Hepatocyte (in vitro differentiated cells): ENCODE measurements around the gene MYH7B. TPM values are rescaled to one million over a fixed set of nuclear protein-coding genes. Genes with fewer than 3 reads are reported as not detected.

ENCODE experiments used
- DNase-seq: peaks from one replicate; pipeline ENCODE4 v3.0.0-alpha.2; 2016; ENCODE audit warnings: low spot score
- H2AFZ ChIP-seq: fragments of 200-600 bp; sonication (generic); 2 replicates; pipeline ENCODE4 v1.6.0; 2016; ENCODE audit warnings: antibody characterized with exemption, mild to moderate bottlenecking
- H3K27ac ChIP-seq: fragments of 200-600 bp; sonication (generic); 2 replicates; pipeline ENCODE4 v1.5.1; 2016; ENCODE audit warnings: mild to moderate bottlenecking
- H3K27me3 ChIP-seq: fragments of 200-600 bp; sonication (generic); 2 replicates; pipeline ENCODE4 v1.6.1; 2016
- H3K36me3 ChIP-seq: fragments of 200-600 bp; sonication (generic); replicated peaks from 2 replicates; pipeline ENCODE4 v1.5.1; 2016; ENCODE audit warnings: low read depth; ENCODE audit not compliant: insufficient read depth
- H3K4me1 ChIP-seq: fragments of 200-600 bp; sonication (generic); 2 replicates; pipeline ENCODE4 v1.5.1; 2016; ENCODE audit warnings: mild to moderate bottlenecking, moderate library complexity; ENCODE audit not compliant: insufficient read depth
- H3K4me2 ChIP-seq: fragments of 200-600 bp; sonication (generic); 2 replicates; pipeline ENCODE4 v1.6.0; 2016
- H3K4me3 ChIP-seq: fragments of 200-600 bp; sonication (generic); 2 replicates; pipeline ENCODE4 v1.5.1; 2016; ENCODE audit warnings: mild to moderate bottlenecking
- H3K79me2 ChIP-seq: fragments of 200-600 bp; sonication (generic); 2 replicates; pipeline ENCODE4 v1.6.0; 2017; ENCODE audit warnings: mild to moderate bottlenecking
- H3K9me2 ChIP-seq: fragments of 200-600 bp; sonication (generic); replicated peaks from 2 replicates; pipeline ENCODE4 v1.6.0; 2017; ENCODE audit warnings: mild to moderate bottlenecking; ENCODE audit not compliant: insufficient read depth
- H3K9me3 ChIP-seq: fragments of 200-600 bp; sonication (generic); 2 replicates; pipeline ENCODE4 v1.5.1; 2016; ENCODE audit warnings: low read depth, mild to moderate bottlenecking
- H4K20me1 ChIP-seq: fragments of 200-600 bp; sonication (generic); 2 replicates; pipeline ENCODE4 v1.6.0; 2016; ENCODE audit warnings: mild to moderate bottlenecking; ENCODE audit not compliant: insufficient read depth, poor library complexity, severe bottlenecking
- EZH2 ChIP-seq: fragments of 200-600 bp; sonication (generic); IDR thresholded peaks from 2 replicates; pipeline ENCODE4 v1.6.1; 2016; ENCODE audit warnings: antibody characterized with exemption, mild to moderate bottlenecking, borderline replicate concordance
- EZH2phosphoT487 ChIP-seq: fragments of 200-600 bp; sonication (generic); IDR thresholded peaks from one replicate; pipeline ENCODE4 v1.6.1; 2018; ENCODE audit warnings: antibody characterized with exemption, mild to moderate bottlenecking, low read depth, moderate library complexity; ENCODE audit not compliant: unreplicated experiment, severe bottlenecking
- WGBS: methylation state at CpG from one replicate; pipeline ENCODE4 v1.1.6; 2016; ENCODE audit warnings: low lambda C conversion rate; ENCODE audit errors: missing lambda C conversion rate; 5-methylcytosine and 5-hydroxymethylcytosine counted together
- polyA plus RNA-seq: library from polyadenylated mRNA; unstranded; fragments of >200 nt; fragmentation: Nextera tagmentation; extraction: Ambion mirVana; gene quantifications from 2 replicates; pipeline ENCODE4 v1.2.1, GENCODE V29; 2016
- total RNA-seq: library from RNA; depleted of rRNA; stranded (reverse); fragments of >200 nt; gene quantifications from 2 replicates; pipeline ENCODE4 v1.2.3, GENCODE V29; 2014
- TF ChIP-seq, protein P1 (sequence below): fragments of 200-600 bp; sonication (generic); IDR thresholded peaks from 2 replicates; pipeline ENCODE4 v1.5.1; 2016; ENCODE audit warnings: antibody characterized with exemption, mild to moderate bottlenecking; ENCODE audit not compliant: poor library complexity

Gene MYH7B
- total and polyA plus RNA-seq, 2 experiments from 2014 or later, result 0.07 to 0.42 TPM

- Histone ChIP-seq H3K9me3 (no peaks in the 10 kb centered on the region), H3K4me3 (no peak overlapping the region), H2AFZ (no peak overlapping the region), H3K9me2 (no peaks in the 10 kb centered on the region), H4K20me1 (no peaks in the 10 kb centered on the region), H3K27ac (no peak overlapping the region), H3K4me2 (no peak overlapping the region), H3K27me3 (no peaks in the 10 kb centered on the region), H3K4me1 (no peaks in the 10 kb centered on the region), H3K79me2 (no peaks in the 10 kb centered on the region), H3K36me3 (no peaks in the 10 kb centered on the region)
- 97% methylated on average over 20 of the region's 20 CpGs for WGBS
- DNase-seq, result no peak
- TF ChIP-seq EZH2, result no peak
- TF ChIP-seq EZH2phosphoT487, result no peak
- TF ChIP-seq, protein P1, sequence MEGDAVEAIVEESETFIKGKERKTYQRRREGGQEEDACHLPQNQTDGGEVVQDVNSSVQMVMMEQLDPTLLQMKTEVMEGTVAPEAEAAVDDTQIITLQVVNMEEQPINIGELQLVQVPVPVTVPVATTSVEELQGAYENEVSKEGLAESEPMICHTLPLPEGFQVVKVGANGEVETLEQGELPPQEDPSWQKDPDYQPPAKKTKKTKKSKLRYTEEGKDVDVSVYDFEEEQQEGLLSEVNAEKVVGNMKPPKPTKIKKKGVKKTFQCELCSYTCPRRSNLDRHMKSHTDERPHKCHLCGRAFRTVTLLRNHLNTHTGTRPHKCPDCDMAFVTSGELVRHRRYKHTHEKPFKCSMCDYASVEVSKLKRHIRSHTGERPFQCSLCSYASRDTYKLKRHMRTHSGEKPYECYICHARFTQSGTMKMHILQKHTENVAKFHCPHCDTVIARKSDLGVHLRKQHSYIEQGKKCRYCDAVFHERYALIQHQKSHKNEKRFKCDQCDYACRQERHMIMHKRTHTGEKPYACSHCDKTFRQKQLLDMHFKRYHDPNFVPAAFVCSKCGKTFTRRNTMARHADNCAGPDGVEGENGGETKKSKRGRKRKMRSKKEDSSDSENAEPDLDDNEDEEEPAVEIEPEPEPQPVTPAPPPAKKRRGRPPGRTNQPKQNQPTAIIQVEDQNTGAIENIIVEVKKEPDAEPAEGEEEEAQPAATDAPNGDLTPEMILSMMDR, result no peak
Measured at GRCh38 chr20:34992751-34993417, 37.2 kb downstream of the MYH7B start.

GRCh38 chr20:34993941-34994508 lies 38.4 kb downstream of the MYH7B start:
- Histone ChIP-seq H3K79me2 (no peaks in the 10 kb centered on the region), H3K4me2 (no peak overlapping the region), H3K9me3 (no peaks in the 10 kb centered on the region), H3K27ac (no peak overlapping the region), H4K20me1 (no peaks in the 10 kb centered on the region), H3K4me3 (no peak overlapping the region), H2AFZ (no peak overlapping the region), H3K27me3 (no peaks in the 10 kb centered on the region), H3K9me2 (no peaks in the 10 kb centered on the region), H3K36me3 (no peaks in the 10 kb centered on the region), H3K4me1 (no peaks in the 10 kb centered on the region)
- no peak for DNase-seq
- no peak for TF ChIP-seq EZH2phosphoT487
- TF ChIP-seq, protein P1, result no peak
- TF ChIP-seq EZH2, result no peak
- 97% methylated on average over 22 of the region's 22 CpGs for WGBS

GRCh38 chr20:34994509-34995131 lies 39.0 kb downstream of the MYH7B start:
- no peak overlapping the region for H3K27ac ChIP-seq
- H3K9me2 ChIP-seq, result no peaks in the 10 kb centered on the region
- H2AFZ ChIP-seq, result no peak overlapping the region
- H3K27me3 ChIP-seq, result no peaks in the 10 kb centered on the region
- H3K4me3 ChIP-seq, result no peak overlapping the region
- no peaks in the 10 kb centered on the region for H3K36me3 ChIP-seq
- no peak for DNase-seq
- 93% methylated on average over 14 of the region's 14 CpGs for WGBS
- H3K4me1 ChIP-seq, result no peaks in the 10 kb centered on the region
- no peak for TF ChIP-seq EZH2
- TF ChIP-seq EZH2phosphoT487, result no peak
- TF ChIP-seq, protein P1, result no peak
- H3K9me3 ChIP-seq, result no peaks in the 10 kb centered on the region
- H4K20me1 ChIP-seq, result no peaks in the 10 kb centered on the region
- no peak overlapping the region for H3K4me2 ChIP-seq
- H3K79me2 ChIP-seq, result no peaks in the 10 kb centered on the region
